Effector memory CD4-positive, alpha-beta T cell (primary cell): ENCODE results near the gene RASSF3.

Source experiments
- DNase-seq, 3 donors: peaks; one replicate each; pipeline ENCODE4 v3.0.0-alpha.2; 2020
- H3K27ac ChIP-seq: 2 replicates; pipeline ENCODE4 v1.7.0; 2013; ENCODE audit warnings: mild to moderate bottlenecking, low read length, moderate library complexity; ENCODE audit not compliant: insufficient read depth, poor library complexity, severe bottlenecking
- H3K27me3 ChIP-seq: replicated peaks from 2 replicates; pipeline ENCODE4 v1.7.0; 2013; ENCODE audit warnings: mild to moderate bottlenecking, low read length; ENCODE audit not compliant: insufficient read depth, control insufficient read depth, poor library complexity, severe bottlenecking
- H3K36me3 ChIP-seq: 2 replicates; pipeline ENCODE4 v1.7.0; 2013; ENCODE audit warnings: mild to moderate bottlenecking, low read length, moderate library complexity; ENCODE audit not compliant: control insufficient read depth, insufficient read depth
- H3K4me1 ChIP-seq: 2 replicates; pipeline ENCODE4 v1.7.0; 2013; ENCODE audit warnings: low read length, mild to moderate bottlenecking; ENCODE audit not compliant: control insufficient read depth, insufficient read depth, poor library complexity, severe bottlenecking
- H3K4me3 ChIP-seq: 2 replicates; pipeline ENCODE4 v1.7.0; 2013; ENCODE audit warnings: low read length, low read depth, mild to moderate bottlenecking; ENCODE audit not compliant: insufficient read depth, poor library complexity, severe bottlenecking
- H3K9me3 ChIP-seq: 2 replicates; pipeline ENCODE4 v1.7.0; 2013; ENCODE audit warnings: mild to moderate bottlenecking, low read length, moderate library complexity; ENCODE audit not compliant: control insufficient read depth

Gene RASSF3

GRCh38 chr12:64627771-64628170 lies 17.5 kb downstream of the RASSF3 start:
- no peak for DNase-seq
- H3K4me1 ChIP-seq = peaks cover 50% of the 10 kb centered on the region
- no peaks in the 10 kb centered on the region for H3K9me3 ChIP-seq
- H3K27me3 ChIP-seq = no peaks in the 10 kb centered on the region
- peak overlapping the region; percentile 6 for H3K27ac ChIP-seq
- peaks cover 4% of the 10 kb centered on the region for H3K36me3 ChIP-seq
- no peak overlapping the region for H3K4me3 ChIP-seq

GRCh38 chr12:64631197-64631596 lies 20.9 kb downstream of the RASSF3 start:
- Histone ChIP-seq H3K4me3 (no peak overlapping the region), H3K4me1 (peaks cover 55% of the 10 kb centered on the region), H3K9me3 (no peaks in the 10 kb centered on the region), H3K36me3 (peaks cover 14% of the 10 kb centered on the region), H3K27me3 (no peaks in the 10 kb centered on the region), H3K27ac (no peak overlapping the region)
- DNase-seq = no peak

- DNase-seq = no peak
- no peak overlapping the region for H3K4me3 ChIP-seq
- H3K27me3 ChIP-seq = no peaks in the 10 kb centered on the region
- H3K9me3 ChIP-seq = no peaks in the 10 kb centered on the region
- peaks cover 44% of the 10 kb centered on the region for H3K4me1 ChIP-seq
- H3K36me3 ChIP-seq = peaks cover 14% of the 10 kb centered on the region
- H3K27ac ChIP-seq = no peak overlapping the region
These were observed 23.0 kb downstream of the RASSF3 start for GRCh38 chr12:64633011-64633939.

- Histone ChIP-seq H3K4me3 (no peak overlapping the region), H3K27ac (no peak overlapping the region), H3K36me3 (peaks cover 12% of the 10 kb centered on the region), H3K27me3 (no peaks in the 10 kb centered on the region), H3K4me1 (peaks cover 47% of the 10 kb centered on the region), H3K9me3 (no peaks in the 10 kb centered on the region)
- peak in 1 of 3 donors; percentile 13 for DNase-seq
These were observed 23.6 kb downstream of the RASSF3 start for GRCh38 chr12:64633940-64634337.

- no peaks in the 10 kb centered on the region for H3K9me3 ChIP-seq
- H3K4me1 ChIP-seq = peaks cover 47% of the 10 kb centered on the region
- no peak overlapping the region for H3K27ac ChIP-seq
- H3K27me3 ChIP-seq = no peaks in the 10 kb centered on the region
- DNase-seq = no peak
- H3K36me3 ChIP-seq = peaks cover 9% of the 10 kb centered on the region
- H3K4me3 ChIP-seq = no peak overlapping the region
These were observed 24.3 kb downstream of the RASSF3 start for GRCh38 chr12:64634508-64635092.

- Histone ChIP-seq H3K4me3 (no peak overlapping the region), H3K27ac (peak overlapping the region; percentile 26), H3K4me1 (peaks cover 45% of the 10 kb centered on the region), H3K9me3 (no peaks in the 10 kb centered on the region), H3K27me3 (no peaks in the 10 kb centered on the region), H3K36me3 (peaks cover 9% of the 10 kb centered on the region)
- DNase-seq = no peak
These were observed 25.2 kb downstream of the RASSF3 start for GRCh38 chr12:64635356-64635998.

DNA sequence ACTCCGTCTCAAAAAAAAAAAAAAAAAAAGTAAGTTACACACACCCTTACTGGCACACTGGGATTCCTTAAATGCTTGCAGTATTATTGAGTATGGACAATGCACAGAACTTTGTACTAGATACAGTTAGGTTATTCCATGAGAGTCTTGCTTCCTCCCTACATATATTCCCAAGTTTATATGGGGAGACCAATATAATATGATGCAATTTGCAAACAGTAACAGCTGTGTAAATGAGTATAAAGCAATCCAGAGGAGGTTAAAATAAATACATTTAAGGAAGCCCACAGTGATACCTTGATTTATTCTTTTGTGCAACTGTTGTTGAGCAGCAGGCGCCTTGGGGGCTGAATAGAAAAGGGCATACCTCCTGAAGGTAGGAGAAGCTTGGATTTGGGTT lies 26.6 kb downstream of the RASSF3 start:
- Histone ChIP-seq H3K9me3 (no peaks in the 10 kb centered on the region), H3K36me3 (peaks cover 9% of the 10 kb centered on the region), H3K4me3 (no peak overlapping the region), H3K27me3 (no peaks in the 10 kb centered on the region), H3K27ac (no peak overlapping the region), H3K4me1 (peaks cover 40% of the 10 kb centered on the region)
- DNase-seq = no peak

DNA sequence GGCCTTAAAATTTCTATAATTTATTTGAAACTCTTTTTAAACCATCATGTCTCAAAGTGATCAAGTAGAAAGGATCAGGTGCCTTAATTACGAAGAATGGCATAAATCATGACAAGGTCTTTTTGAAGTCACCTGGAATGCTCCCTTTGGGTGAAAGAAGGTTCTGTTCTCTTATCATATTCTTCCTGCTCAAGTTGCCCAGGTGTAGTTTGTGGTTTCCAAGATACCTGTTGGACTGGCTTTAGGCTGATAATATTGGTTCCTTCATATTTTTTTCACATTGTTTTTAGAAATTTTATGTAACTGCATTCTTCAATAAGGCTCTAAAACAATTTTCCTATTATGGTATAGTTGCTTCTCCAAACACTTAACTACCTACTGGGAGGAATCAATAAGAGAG lies 29.2 kb downstream of the RASSF3 start:
- Histone ChIP-seq H3K27me3 (no peaks in the 10 kb centered on the region), H3K27ac (no peak overlapping the region), H3K9me3 (no peaks in the 10 kb centered on the region), H3K36me3 (peaks cover 7% of the 10 kb centered on the region), H3K4me1 (peaks cover 37% of the 10 kb centered on the region), H3K4me3 (no peak overlapping the region)
- no peak for DNase-seq

DNA sequence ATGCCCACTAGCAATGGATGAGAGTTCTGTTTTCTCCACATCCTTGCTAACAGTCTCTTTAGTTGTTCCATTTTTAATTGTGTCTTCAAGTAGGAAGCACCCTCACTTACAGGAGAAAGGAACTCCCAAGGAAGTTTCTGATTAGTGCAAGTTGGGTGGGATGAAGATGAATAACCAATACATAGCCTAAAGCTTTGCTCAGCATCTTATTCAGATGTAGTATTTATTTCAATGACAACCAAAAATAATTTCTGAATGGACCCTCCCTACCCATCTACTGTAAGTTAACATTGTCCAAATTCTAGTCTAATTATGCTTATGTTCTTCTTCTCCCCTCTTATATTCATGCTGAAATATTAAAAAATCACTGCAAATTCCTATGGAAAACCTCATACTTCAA lies 36.0 kb downstream of the RASSF3 start:
- peaks cover 4% of the 10 kb centered on the region for H3K36me3 ChIP-seq
- H3K27ac ChIP-seq = peak overlapping the region; percentile 4
- H3K4me1 ChIP-seq = peaks cover 37% of the 10 kb centered on the region

GRCh38 chr12:64649487-64649886 lies 39.2 kb downstream of the RASSF3 start:
- Histone ChIP-seq H3K9me3 (no peaks in the 10 kb centered on the region), H3K4me1 (peaks cover 18% of the 10 kb centered on the region), H3K27ac (no peak overlapping the region), H3K36me3 (no peaks in the 10 kb centered on the region), H3K4me3 (no peak overlapping the region), H3K27me3 (no peaks in the 10 kb centered on the region)
- DNase-seq = no peak

More for the DNA sequence above, 36.0 kb downstream of the RASSF3 start:
- H3K27me3 ChIP-seq = no peaks in the 10 kb centered on the region
- H3K9me3 ChIP-seq = no peaks in the 10 kb centered on the region
- DNase-seq = no peak
- H3K4me3 ChIP-seq = no peak overlapping the region
